ENCODE measurements around the gene ACSF2. TPM values are rescaled to one million over a fixed set of nuclear protein-coding genes. Genes with fewer than 3 reads are reported as not detected.
"Not testable (repeated sequence)": the region's sequence is repeated elsewhere in the genome, so short reads cannot be mapped to it uniquely, and the experiment has no call there.

ACSF2 gene
- polyA plus RNA-seq, 2 of the 4 experiments (the other 2 are of a cell fraction) = 24.4 to 33.6 TPM

DNA sequence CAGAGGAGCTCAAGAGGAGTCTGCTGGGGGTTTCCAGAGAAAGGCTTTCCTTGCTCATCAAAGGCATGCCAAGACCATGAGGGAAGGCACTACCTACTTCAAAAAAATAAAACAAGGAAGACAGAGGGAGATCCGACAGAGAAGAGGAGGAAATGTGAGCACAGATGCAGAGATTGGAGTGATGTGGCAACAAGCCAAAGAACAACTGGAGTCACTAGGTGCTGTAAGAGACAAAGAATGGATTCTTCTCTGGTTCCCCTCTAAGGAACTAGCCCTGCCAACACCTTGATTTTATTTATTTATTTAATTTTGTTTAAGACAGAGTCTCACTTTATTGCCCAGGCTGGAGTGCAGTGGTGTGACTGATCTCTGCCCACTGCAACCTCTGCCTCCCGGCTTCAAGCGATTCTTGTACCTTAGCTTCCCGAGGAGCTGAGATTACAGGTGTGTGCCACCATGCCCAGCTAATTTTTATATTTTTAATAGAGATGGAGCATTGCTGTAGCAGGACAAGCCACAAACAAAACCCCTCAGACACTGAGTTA, 13.8 kb upstream of the ACSF2 start:
- Histone ChIP-seq H3K9me3 (no peaks in the 10 kb centered on the region), H3K4me3 (no peak overlapping the region), H3K4me1 (no peaks in the 10 kb centered on the region), H3K4me2 (no peak overlapping the region), H3K27ac (no peak overlapping the region)
- DNase-seq (ENCODE audit: low read depth in 1 of 2, low spot score in 1 of 2) (no peak), ATAC-seq (no peak), FAIRE-seq (no peak)
- CTCF ChIA-PET = interaction anchor here (0.7 to 6.5 kb wide), 3 partner anchors 15 to 51 kb away, joined by 3 to 42 read pairs (median 4); partner anchors contain the start of gene LRRC59
- WGBS (ENCODE audit: missing lambda C conversion rate) = 76% methylated on average over 4 of the region's 4 CpGs
- TF ChIP-seq NR3C1 (IDR thresholded peaks at IDR 0.05) (no peak), RCOR1 (IDR thresholded peaks at IDR 0.05; ENCODE audit: low read depth, low read length) (no peak), HOXA7 (CRISPR knock-in tag; IDR thresholded peaks at IDR 0.05) (no peak), ZSCAN20 (CRISPR knock-in tag; IDR thresholded peaks at IDR 0.05) (no peak), EP300 (IDR thresholded peaks at IDR 0.05) (no peak), MYC (IDR thresholded peaks at IDR 0.05; ENCODE audit: borderline replicate concordance, low read length) (no peak), GATA3 (IDR thresholded peaks at IDR 0.05; ENCODE audit: borderline replicate concordance) (no peak)
- TF ChIP-seq, protein P1, sequence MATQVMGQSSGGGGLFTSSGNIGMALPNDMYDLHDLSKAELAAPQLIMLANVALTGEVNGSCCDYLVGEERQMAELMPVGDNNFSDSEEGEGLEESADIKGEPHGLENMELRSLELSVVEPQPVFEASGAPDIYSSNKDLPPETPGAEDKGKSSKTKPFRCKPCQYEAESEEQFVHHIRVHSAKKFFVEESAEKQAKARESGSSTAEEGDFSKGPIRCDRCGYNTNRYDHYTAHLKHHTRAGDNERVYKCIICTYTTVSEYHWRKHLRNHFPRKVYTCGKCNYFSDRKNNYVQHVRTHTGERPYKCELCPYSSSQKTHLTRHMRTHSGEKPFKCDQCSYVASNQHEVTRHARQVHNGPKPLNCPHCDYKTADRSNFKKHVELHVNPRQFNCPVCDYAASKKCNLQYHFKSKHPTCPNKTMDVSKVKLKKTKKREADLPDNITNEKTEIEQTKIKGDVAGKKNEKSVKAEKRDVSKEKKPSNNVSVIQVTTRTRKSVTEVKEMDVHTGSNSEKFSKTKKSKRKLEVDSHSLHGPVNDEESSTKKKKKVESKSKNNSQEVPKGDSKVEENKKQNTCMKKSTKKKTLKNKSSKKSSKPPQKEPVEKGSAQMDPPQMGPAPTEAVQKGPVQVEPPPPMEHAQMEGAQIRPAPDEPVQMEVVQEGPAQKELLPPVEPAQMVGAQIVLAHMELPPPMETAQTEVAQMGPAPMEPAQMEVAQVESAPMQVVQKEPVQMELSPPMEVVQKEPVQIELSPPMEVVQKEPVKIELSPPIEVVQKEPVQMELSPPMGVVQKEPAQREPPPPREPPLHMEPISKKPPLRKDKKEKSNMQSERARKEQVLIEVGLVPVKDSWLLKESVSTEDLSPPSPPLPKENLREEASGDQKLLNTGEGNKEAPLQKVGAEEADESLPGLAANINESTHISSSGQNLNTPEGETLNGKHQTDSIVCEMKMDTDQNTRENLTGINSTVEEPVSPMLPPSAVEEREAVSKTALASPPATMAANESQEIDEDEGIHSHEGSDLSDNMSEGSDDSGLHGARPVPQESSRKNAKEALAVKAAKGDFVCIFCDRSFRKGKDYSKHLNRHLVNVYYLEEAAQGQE (IDR thresholded peaks at IDR 0.05) = no peak
- TF ChIP-seq, protein P2, sequence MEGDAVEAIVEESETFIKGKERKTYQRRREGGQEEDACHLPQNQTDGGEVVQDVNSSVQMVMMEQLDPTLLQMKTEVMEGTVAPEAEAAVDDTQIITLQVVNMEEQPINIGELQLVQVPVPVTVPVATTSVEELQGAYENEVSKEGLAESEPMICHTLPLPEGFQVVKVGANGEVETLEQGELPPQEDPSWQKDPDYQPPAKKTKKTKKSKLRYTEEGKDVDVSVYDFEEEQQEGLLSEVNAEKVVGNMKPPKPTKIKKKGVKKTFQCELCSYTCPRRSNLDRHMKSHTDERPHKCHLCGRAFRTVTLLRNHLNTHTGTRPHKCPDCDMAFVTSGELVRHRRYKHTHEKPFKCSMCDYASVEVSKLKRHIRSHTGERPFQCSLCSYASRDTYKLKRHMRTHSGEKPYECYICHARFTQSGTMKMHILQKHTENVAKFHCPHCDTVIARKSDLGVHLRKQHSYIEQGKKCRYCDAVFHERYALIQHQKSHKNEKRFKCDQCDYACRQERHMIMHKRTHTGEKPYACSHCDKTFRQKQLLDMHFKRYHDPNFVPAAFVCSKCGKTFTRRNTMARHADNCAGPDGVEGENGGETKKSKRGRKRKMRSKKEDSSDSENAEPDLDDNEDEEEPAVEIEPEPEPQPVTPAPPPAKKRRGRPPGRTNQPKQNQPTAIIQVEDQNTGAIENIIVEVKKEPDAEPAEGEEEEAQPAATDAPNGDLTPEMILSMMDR (IDR thresholded peaks at IDR 0.05) = no peak
- TF ChIP-seq, protein P3, sequence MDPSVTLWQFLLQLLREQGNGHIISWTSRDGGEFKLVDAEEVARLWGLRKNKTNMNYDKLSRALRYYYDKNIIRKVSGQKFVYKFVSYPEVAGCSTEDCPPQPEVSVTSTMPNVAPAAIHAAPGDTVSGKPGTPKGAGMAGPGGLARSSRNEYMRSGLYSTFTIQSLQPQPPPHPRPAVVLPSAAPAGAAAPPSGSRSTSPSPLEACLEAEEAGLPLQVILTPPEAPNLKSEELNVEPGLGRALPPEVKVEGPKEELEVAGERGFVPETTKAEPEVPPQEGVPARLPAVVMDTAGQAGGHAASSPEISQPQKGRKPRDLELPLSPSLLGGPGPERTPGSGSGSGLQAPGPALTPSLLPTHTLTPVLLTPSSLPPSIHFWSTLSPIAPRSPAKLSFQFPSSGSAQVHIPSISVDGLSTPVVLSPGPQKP (IDR thresholded peaks at IDR 0.05; ENCODE audit: low read depth, low read length) = no peak
- POLR2A ChIA-PET = no interaction called here

DNA sequence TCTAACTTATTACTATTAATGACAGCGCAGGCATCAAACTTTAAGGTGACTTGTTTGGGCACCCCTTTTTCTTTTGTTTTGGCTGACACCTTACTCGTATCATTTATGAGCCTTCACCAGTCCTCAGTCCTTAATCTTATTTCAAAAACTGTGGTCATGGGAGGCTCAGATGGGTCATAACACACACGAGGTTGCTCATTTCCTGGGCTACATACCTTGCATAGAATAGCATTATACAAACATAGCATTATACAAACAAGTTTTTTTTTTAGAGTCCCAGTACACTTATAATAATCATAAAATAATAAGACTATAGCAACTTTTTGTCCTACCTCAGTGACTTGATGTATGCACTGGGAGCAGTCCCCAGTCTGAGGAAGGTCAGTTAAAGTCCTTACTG, 11.2 kb upstream of the ACSF2 start:
- DNase-seq (ENCODE audit: low read depth in 1 of 2, low spot score in 1 of 2) = no peak
- FAIRE-seq = no peak
- Histone ChIP-seq H3K4me1 (no peaks in the 10 kb centered on the region), H3K4me2 (no peak overlapping the region), H3K4me3 (no peak overlapping the region), H3K27ac (no peak overlapping the region), H3K9me3 (no peaks in the 10 kb centered on the region)
- WGBS (ENCODE audit: missing lambda C conversion rate) = 54% methylated on average over 3 of the region's 3 CpGs
- ChIA-PET CTCF (interaction anchor here (0.6 to 6.5 kb wide), 2 partner anchors 17 to 23 kb away, joined by 4 to 42 read pairs; partner anchors contain the start of gene LRRC59), POLR2A (interaction anchor here (0.6 kb wide), 1 partner anchor 11 kb away, joined by 4 read pairs; no protein-coding TSS in a partner anchor)
- TF ChIP-seq HOXB5 (CRISPR knock-in tag; IDR thresholded peaks at IDR 0.05) (no peak), RFX5 (IDR thresholded peaks at IDR 0.05) (no peak)
- no peak for ATAC-seq

DNA sequence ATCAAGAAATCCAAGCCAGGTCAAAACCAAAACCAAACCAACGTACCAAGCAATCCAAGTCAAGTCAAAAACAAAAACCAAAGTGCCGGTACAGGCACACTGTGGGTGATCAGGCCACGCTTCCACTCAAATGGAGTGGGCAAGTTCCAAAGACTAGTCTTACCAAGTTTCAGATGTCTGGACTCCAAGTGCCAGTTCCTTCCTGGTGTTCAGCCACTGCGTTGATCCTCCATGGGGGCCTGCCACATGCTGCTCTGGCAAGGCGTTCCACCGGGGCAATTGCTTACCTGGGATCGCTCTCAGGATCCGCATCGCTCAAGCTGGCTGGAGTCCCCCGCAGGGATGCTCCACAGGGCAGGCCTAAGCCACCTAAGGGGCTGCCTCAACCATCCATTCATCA, 6.4 kb upstream of the ACSF2 start:
- H3K4me1 ChIP-seq; H3K27ac ChIP-seq; DNase-seq (ENCODE audit: low read depth in 1 of 2, low spot score in 1 of 2); H3K4me3 ChIP-seq; ATAC-seq; FAIRE-seq; H3K4me2 ChIP-seq; H3K9me3 ChIP-seq; POLR2A ChIA-PET: not testable (repeated sequence)
- CTCF ChIA-PET = interaction anchor here (1.0 kb wide), 1 partner anchor 54 kb away, joined by 3 read pairs; no protein-coding TSS in a partner anchor
- WGBS (ENCODE audit: missing lambda C conversion rate) = 91% methylated on average over 10 of the region's 10 CpGs
